ENCODE data around the gene SLC16A1. TPM values are rescaled to one million over a fixed set of nuclear protein-coding genes. Genes with fewer than 3 reads are reported as not detected.
"Not testable (repeated sequence)": the region's sequence is repeated elsewhere in the genome, so short reads cannot be mapped to it uniquely, and the experiment has no call there.

Gene SLC16A1, protein sequence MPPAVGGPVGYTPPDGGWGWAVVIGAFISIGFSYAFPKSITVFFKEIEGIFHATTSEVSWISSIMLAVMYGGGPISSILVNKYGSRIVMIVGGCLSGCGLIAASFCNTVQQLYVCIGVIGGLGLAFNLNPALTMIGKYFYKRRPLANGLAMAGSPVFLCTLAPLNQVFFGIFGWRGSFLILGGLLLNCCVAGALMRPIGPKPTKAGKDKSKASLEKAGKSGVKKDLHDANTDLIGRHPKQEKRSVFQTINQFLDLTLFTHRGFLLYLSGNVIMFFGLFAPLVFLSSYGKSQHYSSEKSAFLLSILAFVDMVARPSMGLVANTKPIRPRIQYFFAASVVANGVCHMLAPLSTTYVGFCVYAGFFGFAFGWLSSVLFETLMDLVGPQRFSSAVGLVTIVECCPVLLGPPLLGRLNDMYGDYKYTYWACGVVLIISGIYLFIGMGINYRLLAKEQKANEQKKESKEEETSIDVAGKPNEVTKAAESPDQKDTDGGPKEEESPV
- 59.6 and 67.3 TPM in 2 replicates for total RNA-seq (2014; rRNA removed; shearing (Covaris generic))

DNA sequence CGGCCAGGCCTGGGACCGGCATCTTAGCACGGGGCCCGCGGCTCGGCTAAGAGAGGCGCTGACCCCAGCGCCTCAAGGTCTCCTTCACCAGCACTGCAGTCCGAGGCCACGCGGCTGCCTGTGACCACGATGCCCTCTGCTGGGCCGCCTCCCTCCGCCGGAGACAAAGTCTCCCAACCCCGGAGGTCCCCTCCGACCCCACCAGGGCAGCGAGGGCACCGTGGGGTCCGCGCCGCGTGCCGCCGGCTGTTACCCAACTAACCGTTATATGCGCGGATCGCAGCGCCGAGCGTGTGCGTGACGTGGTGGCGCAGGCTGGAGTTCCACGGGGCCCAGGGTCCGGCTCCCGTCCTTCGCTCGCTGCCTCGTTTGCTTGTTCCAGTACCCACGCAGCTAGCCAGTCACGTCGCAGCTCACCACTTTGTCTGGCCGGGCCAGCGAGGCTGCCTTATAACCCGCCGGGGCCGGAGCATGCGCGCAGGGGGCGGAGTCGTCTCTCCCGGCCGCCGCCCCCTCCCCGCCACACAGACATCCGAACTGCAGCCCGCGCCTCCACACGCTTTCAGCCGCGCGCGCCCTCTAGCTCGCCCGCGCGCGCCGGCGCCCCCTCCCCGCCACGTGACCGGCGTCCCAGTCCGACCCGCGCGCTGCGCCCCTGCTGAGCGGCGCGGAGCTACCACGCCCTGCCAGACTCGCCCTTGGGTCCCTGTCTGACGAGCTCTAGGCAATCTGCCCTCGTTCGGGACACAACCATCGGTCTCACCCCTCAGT is at the start of gene SLC16A1:
Gene SLC16A1, minus strand, starts transcription at position 424 of the 771 bp plus-strand sequence. CDS start 26,888 bp downstream, outside the sequence.
- DNase-seq (ENCODE audit: low spot score) = peak; percentile 80

DNA sequence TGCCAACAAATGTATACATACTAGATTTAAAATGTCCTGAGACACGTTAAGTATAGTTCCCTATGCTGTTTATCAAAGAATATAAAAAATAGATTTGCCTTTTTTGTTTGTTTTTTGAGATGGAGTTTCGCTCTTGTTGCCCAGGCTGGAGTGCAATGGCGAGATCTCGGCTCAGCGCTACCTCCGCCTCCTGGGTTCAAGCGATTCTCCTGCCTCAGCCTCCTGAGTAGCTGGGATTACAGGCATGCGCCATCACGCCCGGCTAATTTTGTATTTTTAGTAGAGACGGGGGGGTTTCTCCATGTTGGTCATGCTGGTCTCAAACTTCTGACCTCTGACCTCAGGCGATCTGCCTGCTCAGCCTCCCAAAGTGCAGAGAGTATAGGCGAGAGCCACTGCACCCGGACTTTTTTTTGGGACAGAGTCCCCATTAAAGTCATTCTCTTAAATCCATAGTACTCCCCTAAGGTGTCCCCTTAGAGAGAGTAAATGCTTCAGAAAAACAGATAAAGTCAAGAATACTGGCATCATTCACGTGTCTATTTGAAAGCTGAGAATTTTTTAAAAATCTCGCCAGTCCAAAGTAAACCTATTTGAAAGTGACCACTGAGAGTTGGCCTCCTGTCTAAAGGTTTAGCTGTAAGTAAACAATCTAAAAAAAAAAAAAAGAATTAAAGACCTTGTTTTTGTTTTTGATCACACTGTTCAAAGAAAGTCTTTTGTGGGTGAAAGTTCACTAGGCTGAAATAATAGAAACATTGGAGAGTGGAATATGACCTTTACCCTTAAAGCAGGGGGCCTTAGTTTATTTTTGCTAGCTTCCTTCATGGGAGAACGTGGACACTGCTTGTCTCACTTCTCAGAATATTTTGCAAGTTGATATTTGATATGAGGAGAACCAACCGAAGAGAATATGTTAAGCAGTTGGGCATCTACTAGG is 48.0 kb upstream of the SLC16A1 start:
- no peak for DNase-seq (ENCODE audit: low spot score)

DNA sequence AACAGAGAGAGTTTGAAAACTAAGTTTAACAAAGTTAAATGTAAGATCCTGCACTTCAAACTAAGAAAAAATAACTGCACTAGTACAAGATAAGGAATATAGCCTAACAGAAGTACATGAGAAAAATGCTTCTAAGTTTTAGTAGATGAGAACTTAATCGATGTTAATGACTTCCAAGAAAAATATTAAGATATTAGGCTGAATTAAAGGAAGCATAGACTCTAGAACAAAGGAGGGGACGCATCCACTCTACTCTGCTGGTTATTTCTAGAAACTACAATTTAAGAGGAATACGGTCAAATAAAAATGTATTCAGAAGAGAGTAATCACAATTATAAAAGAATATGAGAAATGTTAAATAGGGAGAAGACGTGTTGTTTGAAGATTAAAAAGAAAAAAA is 46.3 kb upstream of the SLC16A1 start:
- no peak for DNase-seq (ENCODE audit: low spot score)

DNA sequence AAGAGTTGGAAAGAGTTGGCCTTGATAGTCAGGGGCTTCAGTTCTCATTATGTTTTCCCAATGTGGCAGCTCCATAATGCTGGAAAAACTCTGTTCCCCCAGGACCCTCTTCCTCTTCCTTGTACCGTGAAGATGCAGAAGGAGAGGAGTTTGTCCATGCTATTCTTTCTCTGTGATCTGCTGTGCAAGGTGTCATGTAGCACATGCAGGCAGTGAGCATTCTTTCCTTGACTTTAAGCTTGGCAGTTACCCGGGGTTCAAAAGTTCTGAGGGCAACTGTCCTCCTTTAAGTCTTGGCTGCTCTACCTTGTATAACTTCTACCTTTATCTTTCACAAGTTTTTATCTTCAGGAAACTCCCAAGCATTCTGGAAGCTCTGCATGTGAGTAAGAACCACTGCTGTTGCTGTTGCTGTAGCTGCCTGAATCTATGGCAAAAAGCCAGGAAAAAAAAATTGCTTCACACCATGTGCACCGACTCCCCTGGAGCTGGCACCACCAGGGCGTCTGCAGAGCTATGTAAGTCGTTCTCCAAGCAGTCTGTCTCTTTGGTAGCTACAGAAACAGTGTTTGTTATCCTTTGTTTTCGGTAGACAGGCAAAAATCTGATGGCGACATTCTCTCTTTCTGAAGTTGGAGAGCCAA is 42.7 kb upstream of the SLC16A1 start:
- no peak for DNase-seq (ENCODE audit: low spot score)

DNA sequence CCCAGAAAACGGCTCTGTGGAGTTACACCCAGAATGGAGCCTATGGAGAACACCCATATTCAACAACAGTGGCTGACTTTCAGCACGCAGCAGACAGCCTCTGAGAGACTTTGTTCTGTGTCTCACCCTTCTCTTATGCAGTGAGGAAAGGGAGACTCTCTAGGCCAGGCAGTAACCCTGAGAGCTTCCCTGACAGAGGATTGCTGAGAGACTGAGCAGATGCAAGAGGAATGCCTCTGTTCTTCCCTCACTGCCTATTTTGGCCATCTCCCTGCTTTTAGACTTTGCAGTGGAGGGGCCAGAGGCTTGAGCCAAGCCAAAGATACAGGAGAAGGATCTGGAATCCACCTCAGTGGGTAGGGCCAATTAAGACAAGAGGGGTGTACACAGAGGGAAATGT is 41.8 kb upstream of the SLC16A1 start:
- DNase-seq (ENCODE audit: low spot score) = no peak

DNA sequence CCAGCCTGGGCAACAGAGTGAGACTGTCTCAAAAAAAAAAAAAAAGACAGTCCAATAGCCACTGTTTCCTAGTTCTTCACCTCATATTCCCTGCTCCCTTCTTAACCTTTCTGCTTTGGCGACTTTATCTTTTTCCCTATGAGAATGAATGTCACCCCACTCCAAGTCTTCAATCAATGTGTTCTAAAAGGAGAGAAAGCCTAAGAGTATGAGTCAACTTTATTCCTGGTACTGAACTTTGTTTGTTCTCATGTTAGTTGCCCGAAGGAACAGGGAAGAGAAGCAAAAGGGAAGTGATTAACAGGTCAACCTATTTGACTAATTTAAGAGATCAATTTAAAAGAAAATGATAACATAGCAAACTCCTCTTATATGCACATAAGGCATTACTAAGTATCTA is 39.9 kb upstream of the SLC16A1 start:
- no peak for DNase-seq (ENCODE audit: low spot score)

DNA sequence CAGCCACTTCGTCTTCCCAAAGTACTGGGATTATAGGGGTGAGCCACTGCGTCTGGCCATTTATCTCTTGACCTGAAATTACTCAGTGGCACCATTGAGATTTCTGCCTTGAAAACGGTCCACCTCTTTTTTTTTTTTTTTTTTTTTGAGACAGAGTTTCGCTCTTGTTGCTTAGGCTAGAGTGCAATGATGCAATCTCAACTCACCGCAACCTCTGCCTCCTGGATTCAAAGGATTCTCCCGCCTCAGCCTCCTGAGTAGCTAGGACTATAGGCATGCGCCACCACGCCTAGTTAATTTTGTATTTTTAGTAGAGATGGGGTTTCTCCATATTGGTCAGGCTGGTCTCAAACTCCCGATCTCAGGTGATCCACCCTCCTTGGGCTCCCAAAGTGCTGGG is 39.0 kb upstream of the SLC16A1 start:
- not testable (repeated sequence) for DNase-seq (ENCODE audit: low spot score)

DNA sequence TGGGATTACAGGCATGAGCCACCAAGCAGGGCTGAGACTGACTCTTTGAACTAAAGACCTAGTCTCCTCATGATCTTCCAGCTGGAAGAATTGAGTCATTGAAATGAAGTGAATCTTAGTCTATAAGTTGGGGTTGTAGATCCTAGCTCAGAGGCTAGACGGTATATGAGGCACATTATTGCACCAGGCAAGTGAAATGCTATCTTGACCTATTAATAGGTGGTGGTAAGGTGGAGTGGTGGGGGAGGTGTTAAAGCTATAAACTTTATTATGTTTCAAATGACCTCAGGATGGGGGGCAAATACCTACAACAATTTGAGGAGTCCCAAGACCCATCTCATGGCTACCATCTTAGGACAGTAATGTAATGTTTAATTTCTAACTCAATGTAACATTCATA is 36.8 kb upstream of the SLC16A1 start:
- no peak for DNase-seq (ENCODE audit: low spot score)

DNA sequence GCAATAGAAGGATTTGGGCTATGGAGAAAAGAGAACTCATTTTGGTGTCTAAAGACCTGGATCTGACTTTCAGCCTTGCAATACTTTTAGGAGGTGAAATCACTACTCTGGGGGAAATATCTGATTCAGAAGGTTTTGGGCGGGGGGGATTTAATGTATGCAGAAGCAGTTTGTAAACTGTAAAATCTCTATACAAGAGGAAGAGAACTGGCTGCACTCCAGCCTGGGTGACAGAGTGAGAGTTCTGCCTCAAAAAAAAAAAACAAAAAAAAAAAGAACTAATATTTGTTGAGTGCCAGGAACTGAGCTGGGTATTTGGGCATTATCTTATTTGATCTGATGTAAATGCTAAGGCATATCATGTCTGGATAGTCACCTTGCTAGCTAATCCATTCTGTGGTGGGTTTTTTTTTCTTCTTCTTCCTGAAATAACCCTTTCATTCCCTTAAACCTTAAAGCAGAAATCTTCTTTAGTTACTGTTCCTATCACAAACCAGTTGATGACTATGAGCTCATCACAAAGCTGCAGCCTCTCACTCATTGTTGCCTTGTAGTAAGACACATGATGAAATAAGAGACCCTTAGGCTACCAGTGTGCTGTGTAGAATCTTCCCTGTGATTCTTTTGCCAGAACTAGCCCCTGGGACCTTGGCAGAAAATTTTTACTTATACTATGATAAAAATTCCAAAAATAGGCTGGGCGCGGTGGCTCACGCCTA is 35.6 kb upstream of the SLC16A1 start:
- no peak for DNase-seq (ENCODE audit: low spot score)

DNA sequence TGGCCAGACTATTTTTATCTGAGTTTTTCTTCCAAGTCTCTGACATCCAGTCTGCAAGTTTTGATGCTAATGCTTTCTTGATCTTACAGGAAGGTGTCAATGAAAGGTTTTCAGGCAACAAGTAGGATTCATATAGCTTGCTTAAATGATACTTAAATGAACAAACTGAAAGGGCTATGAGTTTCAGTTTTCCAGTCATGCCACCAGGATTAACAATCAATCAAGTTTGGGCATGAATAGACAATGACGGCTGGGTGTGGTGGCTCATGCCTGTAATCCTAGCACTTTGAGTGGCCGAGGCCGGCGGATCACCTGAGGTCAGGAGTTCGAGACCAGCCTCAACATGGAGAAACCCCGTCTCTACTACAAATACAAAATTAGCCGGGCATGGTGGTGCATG is 34.3 kb upstream of the SLC16A1 start:
- no peak for DNase-seq (ENCODE audit: low spot score)

DNA sequence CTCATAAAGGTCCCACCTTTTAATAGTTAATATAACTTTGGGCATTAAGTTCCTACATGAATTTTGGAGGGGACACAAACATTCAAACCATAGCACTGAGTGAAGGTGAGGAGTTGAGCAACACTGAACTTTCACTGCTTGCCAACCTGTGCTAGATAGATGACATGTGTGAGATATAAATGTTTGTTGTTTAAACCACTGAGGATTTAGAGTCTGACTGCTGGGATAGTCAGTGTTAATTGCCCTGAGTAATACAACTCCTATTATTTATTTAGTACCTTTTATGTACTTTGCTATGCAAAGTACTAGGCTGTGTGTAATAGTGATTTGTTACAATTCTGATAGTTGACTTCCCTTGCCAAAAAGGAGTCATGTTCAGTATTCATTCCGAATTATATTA is 32.4 kb upstream of the SLC16A1 start:
- no peak for DNase-seq (ENCODE audit: low spot score)

DNA sequence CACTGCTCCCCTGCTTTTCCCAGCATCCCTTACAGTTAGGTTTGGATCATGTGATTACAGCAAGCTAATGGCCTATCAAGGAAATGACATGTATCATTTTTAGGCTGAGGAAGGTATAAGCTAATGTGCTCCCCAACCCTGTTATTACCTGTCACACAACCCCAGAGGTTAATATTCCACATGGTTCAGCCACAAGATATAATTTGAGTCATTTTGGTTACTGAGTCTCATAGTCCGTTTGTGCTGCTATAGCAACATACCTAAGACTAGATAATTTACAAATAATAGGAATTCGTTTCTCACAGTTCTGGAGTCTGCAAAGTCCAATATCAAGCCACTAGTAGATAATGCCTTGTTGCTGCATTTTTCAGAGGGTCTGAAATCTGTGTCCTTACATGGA is 29.1 kb upstream of the SLC16A1 start:
- no peak for DNase-seq (ENCODE audit: low spot score)

DNA sequence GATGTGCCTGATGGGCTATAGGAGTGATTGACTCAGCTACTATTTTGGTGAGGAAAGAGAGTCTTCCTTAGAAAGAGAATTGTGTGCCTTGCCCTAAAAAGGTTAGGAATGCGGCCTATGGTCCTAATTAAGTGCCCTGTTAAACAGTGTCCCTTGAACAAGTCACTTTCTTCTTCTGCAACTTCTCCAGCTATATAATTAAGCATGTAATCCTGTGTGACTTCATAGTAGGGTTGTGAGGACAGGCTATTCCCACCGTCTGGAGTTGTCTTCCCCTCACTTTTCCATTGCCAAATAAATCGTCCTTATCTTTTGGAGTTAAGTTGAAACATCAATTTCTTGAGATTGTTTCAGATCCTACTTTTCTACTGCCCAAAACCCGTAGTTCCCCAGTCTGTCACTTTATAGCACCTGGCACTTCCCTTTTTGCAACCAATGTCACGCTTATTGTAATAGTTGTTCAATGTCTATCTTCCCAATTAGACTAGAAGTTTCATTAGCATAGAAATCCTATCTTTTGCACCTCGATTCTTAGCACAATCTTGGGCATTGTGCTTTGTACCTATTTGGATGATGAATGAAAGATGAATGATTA is 27.6 kb upstream of the SLC16A1 start:
- DNase-seq (ENCODE audit: low spot score) = no peak

DNA sequence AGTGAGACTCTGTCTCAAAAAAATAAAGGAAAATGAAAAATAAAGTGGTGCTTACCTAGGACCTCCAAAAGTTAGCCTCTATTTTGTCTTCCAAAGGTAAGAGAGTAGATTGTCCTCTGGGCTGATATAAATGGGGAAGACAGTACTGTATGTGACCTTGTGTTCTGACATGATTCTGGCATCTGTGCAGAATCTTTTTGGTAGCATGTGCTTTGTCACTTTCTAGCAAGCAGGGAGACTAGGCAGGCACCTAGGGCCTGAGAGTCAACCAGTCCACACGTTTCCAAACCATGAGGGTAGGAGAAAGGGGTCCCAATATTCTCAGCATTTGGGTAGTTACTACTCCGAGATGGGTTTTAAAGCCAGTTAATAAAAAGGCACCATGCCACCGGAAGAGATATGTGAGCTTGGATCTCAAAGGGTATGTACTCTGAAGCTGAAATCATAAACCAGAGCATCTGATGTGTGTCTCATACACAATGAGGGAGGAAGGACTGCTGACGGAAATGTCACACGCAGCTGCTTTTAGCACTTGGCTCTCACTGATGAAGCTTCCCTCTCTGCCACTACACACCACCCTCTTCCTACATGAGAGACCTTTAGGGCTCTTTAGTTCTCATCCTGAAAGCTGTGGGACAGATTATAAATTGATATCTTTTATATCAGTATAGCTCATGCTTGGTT is 27.0 kb upstream of the SLC16A1 start:
- DNase-seq (ENCODE audit: low spot score) = no peak

DNA sequence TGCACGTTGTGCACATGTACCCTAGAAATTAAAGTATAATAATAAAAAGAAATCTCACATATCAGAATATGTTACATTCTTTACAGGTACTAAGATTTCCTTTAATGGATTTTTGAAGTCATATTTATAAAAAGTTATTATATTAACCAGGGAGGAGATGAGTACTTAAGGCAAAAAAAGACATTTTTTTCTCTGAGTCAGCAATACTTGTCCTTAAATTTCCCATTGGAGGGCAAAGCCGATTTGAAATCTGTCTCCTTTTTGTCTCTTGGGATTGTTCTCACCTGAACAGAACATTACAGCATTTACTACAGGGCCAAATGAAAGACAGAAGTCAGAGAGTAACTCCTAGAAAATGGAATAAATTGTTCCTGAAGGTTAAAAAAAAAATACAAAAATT is 26.3 kb upstream of the SLC16A1 start:
- no peak for DNase-seq (ENCODE audit: low spot score)

DNA sequence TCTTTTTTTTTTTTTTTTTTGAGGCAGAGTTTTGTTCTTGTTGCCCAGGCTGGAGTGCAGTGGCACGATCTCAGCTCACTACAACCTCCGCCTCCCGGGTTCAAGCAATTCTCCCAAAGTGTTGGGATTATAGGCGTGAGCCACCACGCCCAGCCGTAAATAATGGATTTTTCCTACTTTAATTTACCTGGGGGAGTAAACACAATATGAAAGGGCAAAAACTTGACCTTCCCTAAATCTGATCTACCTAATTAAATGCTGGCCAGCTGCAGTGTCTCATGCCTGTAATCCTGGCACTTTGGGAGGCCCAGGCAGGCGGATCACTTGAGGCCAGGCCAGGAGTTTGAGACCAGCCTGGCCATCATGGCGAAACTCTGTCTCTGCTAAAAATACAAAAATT is 25.8 kb upstream of the SLC16A1 start:
- not testable (repeated sequence) for DNase-seq (ENCODE audit: low spot score)

DNA sequence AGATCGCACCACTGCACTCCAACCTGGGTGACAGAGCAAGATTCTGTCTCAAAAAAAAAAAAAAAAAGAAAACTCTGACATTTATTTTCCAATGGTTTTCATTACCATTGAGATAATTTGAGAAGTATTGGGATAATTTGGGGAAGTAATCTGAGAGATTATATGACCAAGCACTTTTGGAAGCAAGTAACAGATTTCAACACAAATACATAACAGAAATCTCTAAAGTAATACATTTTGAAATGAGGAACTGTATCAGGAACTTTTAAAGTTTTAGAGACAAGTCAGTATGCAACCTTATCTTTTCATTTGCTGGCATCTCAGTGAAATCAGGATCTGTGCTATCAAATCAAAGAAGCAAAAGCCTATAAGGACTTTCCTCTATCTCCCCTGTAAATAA is 25.4 kb upstream of the SLC16A1 start:
- no peak for DNase-seq (ENCODE audit: low spot score)

DNA sequence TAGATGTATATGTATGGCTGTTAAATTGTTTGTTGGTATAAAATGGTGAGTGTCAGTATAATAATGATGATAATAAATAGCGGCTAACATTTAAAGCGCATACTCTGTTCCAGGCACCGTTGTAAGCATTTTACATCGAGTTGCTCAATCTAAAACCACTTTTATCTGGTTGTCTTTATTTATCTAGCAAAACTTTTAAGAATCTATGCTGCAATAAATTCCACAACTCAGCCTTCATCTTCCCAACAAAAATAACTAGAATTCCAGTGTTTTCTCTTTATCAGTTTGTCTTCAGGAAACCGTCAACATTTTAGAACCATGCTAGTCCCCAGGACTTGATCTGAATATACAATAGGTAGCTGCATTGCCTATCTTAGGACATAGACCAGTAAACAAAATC is 19.3 kb upstream of the SLC16A1 start:
- DNase-seq (ENCODE audit: low spot score) = no peak

DNA sequence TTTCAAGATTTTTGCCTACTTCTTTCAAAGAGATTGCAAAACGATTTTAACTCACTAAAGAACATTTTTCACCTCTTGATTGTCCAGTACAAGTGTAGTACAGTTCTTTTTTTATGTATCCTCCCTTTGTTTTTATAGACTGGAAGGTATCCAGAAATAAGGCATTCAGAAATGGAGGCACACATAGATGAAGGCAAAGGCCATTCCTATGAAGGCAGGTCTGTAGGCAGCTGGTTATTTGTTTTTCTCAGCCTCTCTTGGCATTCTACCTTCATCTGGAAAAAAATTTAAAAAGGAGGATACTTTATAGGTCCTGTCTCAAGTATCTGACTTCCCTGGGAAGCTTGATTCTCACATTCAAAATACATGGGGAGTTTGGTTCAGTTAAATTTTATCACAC is 18.6 kb upstream of the SLC16A1 start:
- DNase-seq (ENCODE audit: low spot score) = no peak

DNA sequence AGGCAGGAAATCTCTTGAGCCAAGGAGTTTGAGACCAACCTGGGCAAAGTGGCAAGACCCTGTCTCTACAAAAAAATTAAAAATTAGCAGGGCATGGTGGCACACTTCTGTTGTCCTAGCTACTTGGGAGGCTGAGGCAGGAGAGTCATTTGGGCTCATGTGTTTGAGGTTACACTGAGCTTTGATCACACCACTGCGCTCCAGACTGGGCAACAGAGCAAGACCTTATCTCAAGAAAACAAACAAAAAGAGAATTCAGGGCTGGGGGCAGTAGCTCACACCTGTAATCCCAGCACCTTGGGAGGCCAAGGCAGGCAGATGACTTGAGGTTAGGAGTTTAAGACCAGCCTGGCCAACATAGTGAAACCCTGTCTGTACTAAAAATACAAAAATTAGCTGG is 17.8 kb upstream of the SLC16A1 start:
- no peak for DNase-seq (ENCODE audit: low spot score)
